Stimulated activated CD8-positive, alpha-beta memory T cell treated with anti-CD3 and anti-CD28 coated beads, Interleukin-4, amount 100 ng/mL, for 4 hours (primary cell): ENCODE data around the gene PCYT2.

ENCODE experiments used
- DNase-seq, 2 donors: peaks; one replicate each; pipeline ENCODE4 v3.0.0-alpha.2; 2020; ENCODE audit warnings: low read depth in 2 of 2, low spot score in 1 of 2

Gene PCYT2

DNA sequence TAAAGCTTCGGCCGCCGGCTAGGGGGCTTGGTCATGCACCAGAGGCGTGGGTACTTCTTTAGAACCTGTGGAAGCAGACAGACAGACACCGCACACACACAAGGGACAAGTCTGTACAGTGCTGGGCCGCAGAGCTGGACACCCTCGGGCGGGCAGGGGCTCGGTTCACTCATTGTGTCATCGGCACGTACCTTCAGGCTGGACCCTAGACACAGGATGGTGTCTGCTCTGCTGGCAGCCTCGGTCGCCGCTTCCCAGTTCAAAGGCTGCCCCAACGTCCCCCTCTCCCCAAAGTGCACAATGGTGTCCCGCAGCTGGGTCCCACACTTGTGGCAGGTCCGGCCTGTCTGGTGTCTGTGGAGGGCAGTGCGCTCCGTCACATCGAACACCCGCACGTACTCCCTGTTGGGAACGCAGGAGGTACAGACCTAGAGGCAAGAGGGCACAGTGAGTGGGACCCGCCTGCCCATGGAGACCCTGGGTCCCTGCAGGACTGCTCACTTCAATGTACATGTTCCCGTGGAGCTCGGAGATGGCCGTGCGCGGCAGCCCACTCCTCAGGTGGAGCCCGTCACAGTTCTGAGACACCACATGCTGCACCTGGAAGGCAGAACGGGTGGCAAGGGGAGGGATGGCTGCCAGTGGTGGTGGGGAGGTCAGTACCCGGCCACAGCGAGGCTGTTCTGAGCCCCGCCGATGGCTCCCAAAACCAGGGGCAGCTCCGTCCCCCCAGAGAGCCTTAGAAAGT is 3.1 kb upstream of the PCYT2 start:
- no peak for DNase-seq

DNA sequence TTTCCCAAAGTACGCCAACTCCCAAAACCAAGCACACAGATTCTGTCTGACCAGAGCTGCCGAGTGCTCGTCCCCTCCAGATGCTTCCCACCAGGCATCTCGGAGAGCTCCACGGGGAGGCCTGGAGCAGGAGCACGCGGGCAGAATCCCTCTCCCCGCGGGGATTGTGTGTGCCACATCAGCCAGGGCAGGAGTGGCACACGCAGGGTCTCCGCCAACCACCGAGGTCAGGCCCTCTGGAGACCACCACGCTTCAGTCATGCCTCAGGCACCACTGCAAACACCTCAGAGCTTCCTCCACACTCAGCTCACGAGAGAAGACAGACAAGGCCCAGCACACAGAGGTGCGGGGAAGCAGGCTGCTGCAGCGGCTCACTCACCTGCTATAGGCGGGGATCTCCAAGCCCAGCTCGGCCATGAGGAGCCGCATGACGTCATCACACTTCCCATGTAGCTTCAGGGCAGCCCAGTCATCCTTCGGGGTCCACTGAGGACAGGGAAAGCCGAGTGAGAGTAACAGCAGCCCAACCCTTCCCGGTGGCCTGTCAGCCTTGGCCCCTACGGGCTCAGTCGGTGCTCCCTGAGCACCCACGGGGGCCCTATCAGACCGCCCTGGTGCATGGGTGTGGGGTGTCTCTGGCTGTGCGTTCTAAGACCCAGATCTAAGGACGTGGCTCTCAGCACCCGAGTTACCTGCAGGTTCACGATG is 2.3 kb upstream of the PCYT2 start:
- DNase-seq = no peak

GRCh38 chr17:81912441-81913309 is 1.5 kb upstream of the PCYT2 start:
- DNase-seq = no peak

GRCh38 chr17:81911969-81912368 is 770 bp upstream of the PCYT2 start:
- DNase-seq = no peak

- no peak for DNase-seq
Observed at GRCh38 chr17:81910840-81911276, 341 bp downstream of the PCYT2 start.

DNA sequence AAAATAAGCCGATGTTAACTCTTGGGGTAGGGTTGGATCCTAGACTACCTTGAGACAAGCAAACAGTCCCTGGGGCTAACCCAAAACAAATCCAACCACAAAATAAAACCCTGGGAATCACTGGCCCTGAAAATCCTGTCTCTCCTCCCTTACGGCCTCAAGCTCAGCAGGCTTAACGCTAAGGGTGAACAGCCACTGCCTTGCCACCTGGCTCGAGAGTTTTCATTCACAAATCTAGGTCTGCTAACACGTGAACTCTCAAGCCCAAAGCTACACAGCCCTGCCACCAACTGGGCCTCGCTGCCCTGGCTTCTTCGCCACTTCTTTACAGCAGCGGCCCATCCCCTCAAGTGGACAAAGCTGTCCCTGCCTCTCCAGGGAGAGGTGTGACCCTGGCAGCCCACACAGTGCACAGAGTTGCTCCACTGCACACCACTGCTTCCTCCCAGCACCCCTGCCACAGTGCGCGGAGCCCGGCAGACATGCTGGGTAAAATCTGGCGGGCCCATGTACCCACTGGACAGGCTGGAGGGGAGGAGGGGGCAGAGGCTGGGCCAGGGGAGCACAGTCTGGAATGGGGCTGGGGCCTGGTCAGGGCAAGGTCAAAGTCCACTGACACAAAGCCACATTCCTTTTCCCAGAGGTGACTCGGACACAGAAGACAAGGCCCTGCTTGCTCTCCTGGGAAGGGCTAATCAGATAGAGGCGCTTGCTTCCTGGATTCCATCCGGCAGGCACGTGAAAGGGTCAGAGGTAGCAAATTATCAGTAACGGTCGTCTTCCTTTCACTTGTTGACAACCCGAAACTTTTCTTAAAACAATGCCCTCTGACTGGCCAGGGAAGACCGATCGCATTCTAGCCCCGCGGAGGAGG is 996 bp downstream of the PCYT2 start:
- DNase-seq = no peak

- DNase-seq = no peak
Observed at GRCh38 chr17:81909231-81909630, 2.0 kb downstream of the PCYT2 start.

GRCh38 chr17:81908793-81909192 is 2.4 kb downstream of the PCYT2 start:
- DNase-seq = no peak

- DNase-seq = no peak
Observed at GRCh38 chr17:81907219-81908145, 3.7 kb downstream of the PCYT2 start.

- DNase-seq = no peak
Observed at GRCh38 chr17:81906476-81907218, 4.6 kb downstream of the PCYT2 start.

GRCh38 chr17:81905993-81906392 is 5.2 kb downstream of the PCYT2 start:
- DNase-seq = no peak

GRCh38 chr17:81905424-81905875 is 5.7 kb downstream of the PCYT2 start:
- no peak for DNase-seq

DNA sequence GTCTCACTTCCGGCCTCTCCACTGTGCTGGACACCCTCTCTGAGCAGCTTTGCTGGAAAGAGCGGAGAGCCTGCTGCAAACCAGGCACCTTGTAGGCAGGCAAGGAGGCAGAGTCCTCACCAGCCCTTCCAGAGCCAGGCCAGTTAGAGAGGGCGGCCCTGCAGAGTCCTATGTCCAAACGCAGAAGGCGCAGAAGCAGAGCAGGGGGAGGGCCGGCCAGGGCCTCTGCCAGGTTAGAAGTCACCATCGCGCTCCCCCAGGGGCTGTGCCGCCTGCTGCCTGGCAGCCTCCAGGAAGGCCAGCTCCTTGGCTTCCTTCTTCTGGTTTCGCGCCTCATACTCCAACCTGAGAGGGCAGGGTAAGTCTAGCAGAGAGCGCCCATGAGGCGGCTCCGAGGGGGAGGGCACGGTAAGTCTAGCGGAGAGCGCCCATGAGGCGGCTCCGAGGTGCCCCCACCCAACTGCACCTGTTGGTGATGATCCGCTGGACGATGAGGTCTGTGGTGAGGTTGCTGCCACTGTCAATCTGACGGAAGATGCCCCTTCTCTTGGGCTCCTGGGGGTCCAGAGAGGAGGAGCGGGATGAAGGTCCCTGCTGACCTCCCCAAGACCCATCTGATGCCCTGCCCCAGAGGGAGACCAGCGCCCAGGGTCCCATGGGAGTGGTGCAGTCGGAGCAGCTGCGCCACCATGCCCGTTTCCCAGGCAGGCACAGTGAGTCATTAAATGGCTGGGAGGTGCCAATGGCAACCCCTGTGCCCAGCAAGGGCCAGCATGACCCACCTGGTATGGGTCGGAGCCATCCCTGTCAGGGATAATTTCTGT is 6.4 kb downstream of the PCYT2 start:
- no peak for DNase-seq

DNA sequence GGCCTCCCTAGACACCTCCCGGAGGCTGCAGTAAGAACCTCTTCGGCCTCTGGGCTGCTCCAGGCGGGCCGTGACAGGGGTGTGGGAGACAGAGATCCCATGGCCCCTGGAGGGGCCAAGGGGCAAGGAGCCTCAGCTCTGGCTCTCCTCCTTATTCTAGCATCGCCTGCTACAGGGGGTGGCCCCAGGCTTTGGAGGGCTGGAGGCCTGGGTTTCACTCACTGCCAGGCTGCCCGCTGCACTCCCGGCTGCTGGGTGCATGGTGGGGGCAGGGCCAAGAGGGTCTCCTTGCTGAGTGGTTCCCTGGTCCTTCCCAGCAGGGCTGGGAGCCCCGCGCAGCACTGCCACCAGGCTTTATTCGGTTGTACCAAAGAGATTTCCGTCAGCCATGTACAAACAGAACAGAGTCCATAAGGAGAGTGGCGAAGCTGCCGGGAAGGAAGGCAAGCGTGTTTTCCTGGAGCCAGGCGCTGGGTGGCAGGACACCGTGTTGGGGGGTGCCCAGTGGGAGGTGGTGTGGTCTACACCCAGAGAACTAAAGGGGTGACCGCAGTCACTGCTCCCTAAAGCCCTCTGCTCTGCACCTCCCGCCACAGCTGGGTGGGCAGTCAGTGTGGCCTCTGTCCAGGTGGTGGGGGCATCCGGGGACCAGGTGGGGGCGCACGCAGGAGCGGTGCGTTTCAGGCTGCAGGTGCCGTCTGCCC is 7.2 kb downstream of the PCYT2 start:
- no peak for DNase-seq

- no peak for DNase-seq
Observed at GRCh38 chr17:81903415-81903831, 7.8 kb downstream of the PCYT2 start.

GRCh38 chr17:81902653-81903414 is 8.4 kb downstream of the PCYT2 start:
- DNase-seq = no peak
